Fibroblast of lung (primary cell): ENCODE measurements around the gene LTB. TPM values are rescaled to one million over a fixed set of nuclear protein-coding genes. Genes with fewer than 3 reads are reported as not detected.

Source experiments
- DNase-seq, 2 donors: peaks; one replicate each; pipeline versions ENCODE4 v3.0.0 to v3.0.0-alpha.2; 2010; ENCODE audit warnings: low read depth in 2 of 2
- H2AFZ ChIP-seq: 2 replicates; pipeline ENCODE4 v1.5.1; 2012; ENCODE audit warnings: low read length, control low read depth, inconsistent platforms
- H3K27ac ChIP-seq: 2 replicates; pipeline ENCODE4 v1.5.1; 2011; ENCODE audit warnings: low read length, control low read depth; ENCODE audit not compliant: insufficient read depth
- H3K27me3 ChIP-seq: 2 replicates; pipeline ENCODE4 v1.5.1; 2011; ENCODE audit warnings: mild to moderate bottlenecking, low read length; ENCODE audit not compliant: control insufficient read depth, insufficient read depth
- H3K36me3 ChIP-seq: 2 replicates; pipeline ENCODE4 v1.5.1; 2011; ENCODE audit warnings: low read length; ENCODE audit not compliant: control insufficient read depth, insufficient read depth
- H3K4me1 ChIP-seq: 2 replicates; pipeline ENCODE4 v1.5.1; 2011; ENCODE audit warnings: low read length; ENCODE audit not compliant: control insufficient read depth, insufficient read depth; ENCODE audit errors: extremely low read depth
- H3K4me2 ChIP-seq: 2 replicates; pipeline ENCODE4 v1.5.1; 2011; ENCODE audit warnings: low read length, control low read depth; ENCODE audit not compliant: insufficient read depth; ENCODE audit errors: extremely low read depth
- H3K4me3 ChIP-seq, 4 experiments: fragments of 200-600 bp in 1 of 4; sonication (generic) in 1 of 4; replicated peaks in 1 of 4; 2 replicates each; pipeline ENCODE4 v1.5.1; 2011 to 2016; ENCODE audit warnings: low read length in 4 of 4, low read depth in 3 of 4, mild to moderate bottlenecking in 3 of 4, control low read depth in 2 of 4, inconsistent platforms in 1 of 4, mixed read lengths in 1 of 4; ENCODE audit not compliant: insufficient read depth in 1 of 4; ENCODE audit errors: control extremely low read depth in 1 of 4
- H3K79me2 ChIP-seq: 2 replicates; pipeline ENCODE4 v1.5.1; 2012; ENCODE audit warnings: mild to moderate bottlenecking, low read length, inconsistent platforms; ENCODE audit not compliant: control insufficient read depth, insufficient read depth
- H3K9ac ChIP-seq: 2 replicates; pipeline ENCODE4 v1.5.1; 2011; ENCODE audit warnings: mild to moderate bottlenecking, low read length, control low read depth; ENCODE audit not compliant: insufficient read depth
- H3K9me3 ChIP-seq: 2 replicates; pipeline ENCODE4 v1.5.1; 2012; ENCODE audit warnings: low read depth, low read length; ENCODE audit not compliant: control insufficient read depth, insufficient read depth
- H4K20me1 ChIP-seq: 2 replicates; pipeline ENCODE4 v1.5.1; 2011; ENCODE audit warnings: low read length; ENCODE audit not compliant: control insufficient read depth, insufficient read depth; ENCODE audit errors: extremely low read depth
- CTCF ChIP-seq, 2 donors: IDR thresholded peaks in 1 of 2; conservative IDR thresholded peaks in 1 of 2; 1 replicate in 1 of 2; 2 replicates in 1 of 2; pipeline ENCODE4 v1.5.1; 2011 to 2012; ENCODE audit warnings: low read length in 2 of 2, control low read depth in 1 of 2, inconsistent platforms in 1 of 2, low read depth in 1 of 2, mild to moderate bottlenecking in 1 of 2
- EZH2 ChIP-seq: IDR thresholded peaks from 2 replicates; pipeline ENCODE4 v1.5.1; 2012; ENCODE audit warnings: low read length, control low read depth, mild to moderate bottlenecking; ENCODE audit errors: missing control alignments
- polyA plus RNA-seq, 2 donors: library from polyadenylated mRNA; depleted of rRNA in 1 of 2; stranded (reverse) in 1 of 2; unstranded in 1 of 2; fragments of >200 nt; gene quantifications; 2 replicates each; pipeline ENCODE4 v1.2.1, GENCODE V29; 2011 to 2012; ENCODE audit warnings: missing spikeins in 1 of 2
- total RNA-seq: library from RNA; depleted of rRNA; stranded (reverse); fragments of >200 nt; gene quantifications from 2 replicates; pipeline ENCODE4 v1.2.1, GENCODE V29; 2014

LTB gene
- total and polyA plus RNA-seq, 2 donors (not counting 1 experiment from before 2014, with no cell fraction given): not detected

- peaks cover 49% of the 10 kb centered on the region for H3K79me2 ChIP-seq
These were observed 40.3 kb downstream of the LTB start, which contains the start of gene DDX39B for GRCh38 chr6:31541658-31542521. TSS of gene DDX39B (minus strand) at chr6:31542003. CDS start at chr6:31540532, 1,471 bp downstream.

GRCh38 chr6:31541059-31541657 is 41.1 kb downstream of the LTB start:
- TF ChIP-seq EZH2: no peak
- no peak for TF ChIP-seq CTCF (conservative IDR thresholded peaks at IDR 0.05 in 1 of 2, IDR thresholded peaks at IDR 0.05 in 1 of 2; ENCODE audit: low read depth in 1 of 2, low read length in 2 of 2)
- H3K27me3 ChIP-seq: no peaks in the 10 kb centered on the region
- peak overlapping the region; percentile 82 for H3K9ac ChIP-seq
- no peak overlapping the region for H2AFZ ChIP-seq
- no peaks in the 10 kb centered on the region for H3K9me3 ChIP-seq
- H3K4me3 ChIP-seq: peak overlapping the region; percentile 74 to 96 (median 88)
- peak; percentile 48 to 73 for DNase-seq
- peak overlapping the region; percentile 97 for H3K4me2 ChIP-seq
- H3K4me1 ChIP-seq: peaks cover 7% of the 10 kb centered on the region
- H3K79me2 ChIP-seq: peaks cover 56% of the 10 kb centered on the region
- peak overlapping the region; percentile 96 for H3K27ac ChIP-seq
- H4K20me1 ChIP-seq: peaks cover 1% of the 10 kb centered on the region
- H3K36me3 ChIP-seq: peaks cover 14% of the 10 kb centered on the region

More at GRCh38 chr6:31541658-31542521, 40.3 kb downstream of the LTB start, which contains the start of gene DDX39B:
- H3K4me2 ChIP-seq: peak within 1 kb of the TSS; percentile 97
- H2AFZ ChIP-seq: peak within 1 kb of the TSS; percentile 70
- H3K9ac ChIP-seq: peak within 1 kb of the TSS; percentile 82
- H3K4me1 ChIP-seq: peaks cover 7% of the 10 kb centered on the region
- peaks cover 1% of the 10 kb centered on the region for H4K20me1 ChIP-seq
- H3K27me3 ChIP-seq: no peaks in the 10 kb centered on the region
- H3K36me3 ChIP-seq: peaks cover 12% of the 10 kb centered on the region
- H3K27ac ChIP-seq: peak within 1 kb of the TSS; percentile 96
- H3K9me3 ChIP-seq: no peaks in the 10 kb centered on the region
- peak within 1 kb of the TSS; percentile 74 to 96 (median 88) for H3K4me3 ChIP-seq
- TF ChIP-seq CTCF (conservative IDR thresholded peaks at IDR 0.05 in 1 of 2, IDR thresholded peaks at IDR 0.05 in 1 of 2; ENCODE audit: low read depth in 1 of 2, low read length in 2 of 2) (no peak), EZH2 (no peak)
- DNase-seq: peak; percentile 96 to 99

- Histone ChIP-seq H3K4me2 (peak overlapping the region; percentile 97), H3K27ac (peak overlapping the region; percentile 96), H2AFZ (no peak overlapping the region), H3K36me3 (peaks cover 17% of the 10 kb centered on the region), H3K9ac (peak overlapping the region; percentile 82), H3K79me2 (peaks cover 60% of the 10 kb centered on the region), H3K4me3 (peak overlapping the region; percentile 74 to 96 (median 88)), H4K20me1 (peaks cover 1% of the 10 kb centered on the region), H3K9me3 (no peaks in the 10 kb centered on the region), H3K4me1 (peaks cover 7% of the 10 kb centered on the region), H3K27me3 (no peaks in the 10 kb centered on the region)
- DNase-seq: no peak
- TF ChIP-seq CTCF (conservative IDR thresholded peaks at IDR 0.05 in 1 of 2, IDR thresholded peaks at IDR 0.05 in 1 of 2; ENCODE audit: low read depth in 1 of 2, low read length in 2 of 2) (no peak), EZH2 (no peak)
These were observed 41.6 kb downstream of the LTB start for GRCh38 chr6:31540640-31541039.
